WTC11 (cell line): ENCODE measurements around the gene CCDC89. TPM values are rescaled to one million over a fixed set of nuclear protein-coding genes. Genes with fewer than 3 reads are reported as not detected.
"Not testable (repeated sequence)": the region's sequence is repeated elsewhere in the genome, so short reads cannot be mapped to it uniquely, and the experiment has no call there.

Experiments
- ATAC-seq: fragments of 200-7000 bp; cut with Tn5 transposase; 2 replicates; pipeline ENCODE4 v1.10.0; 2021; ENCODE audit warnings: mild to moderate bottlenecking, moderate library complexity
- CTCF ChIA-PET: fragments of 300-600 bp; sonication (Branson Sonifier 250); formaldehyde crosslinking; loops from one replicate; lab custom pipeline; 2021; ENCODE audit warnings: antibody characterized with exemption; lab: Charles Lee
- POLR2A ChIA-PET: fragments of 350-600 bp; sonication (Branson Sonifier 250); formaldehyde crosslinking; loops from one replicate; lab custom pipeline; 2021; ENCODE audit warnings: antibody characterized with exemption; lab: Charles Lee
- DNase-seq: peaks from one replicate; pipeline ENCODE4 v3.0.0; 2021; ENCODE audit warnings: low spot score
- H3K27ac Mint-ChIP-seq: 2 replicates; pipeline ENCODE4 v1.8.0; 2021; ENCODE audit warnings: mixed read lengths
- H3K27me3 Mint-ChIP-seq: 2 replicates; pipeline ENCODE4 v1.8.0; 2021; ENCODE audit warnings: low read depth, mild to moderate bottlenecking, moderate library complexity, mixed read lengths
- H3K36me3 Mint-ChIP-seq: 2 replicates; pipeline ENCODE4 v1.8.0; 2021; ENCODE audit warnings: mixed read lengths
- H3K4me1 Mint-ChIP-seq: 2 replicates; pipeline ENCODE4 v1.8.0; 2022; ENCODE audit warnings: mixed read lengths
- H3K4me3 Mint-ChIP-seq: 2 replicates; pipeline ENCODE4 v1.8.0; 2021; ENCODE audit warnings: mild to moderate bottlenecking, moderate library complexity, mixed read lengths
- H3K9me3 Mint-ChIP-seq: 2 replicates; pipeline ENCODE4 v1.8.0; 2021; ENCODE audit warnings: mixed read lengths
- CTCF ChIP-seq: fragments of 200-600 bp; IDR thresholded peaks from 2 replicates; pipeline ENCODE4 v1.8.0; 2022; ENCODE audit warnings: antibody characterized with exemption
- EMX1 ChIP-seq: fragments of 250-450 bp; sonication (Bioruptor Pico); IDR thresholded peaks from 2 replicates; pipeline ENCODE4 v1.8.0; 2021; ENCODE audit warnings: mild to moderate bottlenecking
- ERG ChIP-seq: fragments of 250-450 bp; sonication (Bioruptor Pico); IDR thresholded peaks from 2 replicates; pipeline ENCODE4 v1.8.0; 2021; ENCODE audit warnings: mild to moderate bottlenecking
- GABPB1 ChIP-seq: sonication (generic); formaldehyde crosslinking; IDR thresholded peaks from 2 replicates; pipeline ENCODE4 v1.8.1; 2023; ENCODE audit warnings: mild to moderate bottlenecking, missing genetic modification reagents
- KAT7 ChIP-seq: sonication (generic); formaldehyde crosslinking; IDR thresholded peaks from 2 replicates; pipeline ENCODE4 v1.8.1; 2023; ENCODE audit warnings: missing genetic modification reagents, mild to moderate bottlenecking, borderline replicate concordance
- MXD4 ChIP-seq: fragments of 250-450 bp; sonication (Bioruptor Pico); IDR thresholded peaks from 2 replicates; pipeline ENCODE4 v1.8.0; 2021; ENCODE audit warnings: mild to moderate bottlenecking, moderate library complexity, borderline replicate concordance
- STAT6 ChIP-seq: sonication (generic); formaldehyde crosslinking; conservative IDR thresholded peaks from 2 replicates; pipeline ENCODE4 v1.8.1; 2023; ENCODE audit warnings: mild to moderate bottlenecking, low read depth, missing genetic modification reagents, moderate library complexity
- ZNF425 ChIP-seq: fragments of 250-450 bp; sonication (Bioruptor Pico); conservative IDR thresholded peaks from 2 replicates; pipeline ENCODE4 v1.9.0; 2021; ENCODE audit warnings: mild to moderate bottlenecking
- ZNF532 ChIP-seq: fragments of 250-450 bp; sonication (Bioruptor Pico); IDR thresholded peaks from 2 replicates; pipeline ENCODE4 v1.9.0; 2021; ENCODE audit warnings: mild to moderate bottlenecking, borderline replicate concordance
- ZSCAN18 ChIP-seq: fragments of 250-450 bp; sonication (Bioruptor Pico); IDR thresholded peaks from 2 replicates; pipeline ENCODE4 v2.1.2; 2022; ENCODE audit warnings: mild to moderate bottlenecking, moderate library complexity
- total RNA-seq: library from RNA; stranded (reverse); gene quantifications from 3 replicates; pipeline ENCODE4 v1.2.3, GENCODE V29; 2021

The CCDC89 gene
- total RNA-seq, 1 experiment from 2014 or later = not detected

- no peak for TF ChIP-seq STAT6 (CRISPR knock-in tag)
- TF ChIP-seq ZNF425 = no peak
- no peak for TF ChIP-seq CTCF
- no peak for TF ChIP-seq ERG (CRISPR knock-in tag)
- no peak for TF ChIP-seq ZSCAN18
- no peak for TF ChIP-seq EMX1
- TF ChIP-seq, all 79 proteins: peak for 0
Observed at GRCh38 chr11:85656777-85657176, 29.2 kb downstream of the CCDC89 start (continued).

- H3K27ac Mint-ChIP-seq, CTCF ChIA-PET, H3K9me3 Mint-ChIP-seq, H3K4me3 Mint-ChIP-seq, DNase-seq, ATAC-seq, POLR2A ChIA-PET, H3K27me3 Mint-ChIP-seq: not testable (repeated sequence)
- Mint-ChIP-seq H3K4me1 (peaks cover 18% of the 10 kb centered on the region), H3K36me3 (peaks cover 25% of the 10 kb centered on the region)
Observed at GRCh38 chr11:85654343-85654742, 31.7 kb downstream of the CCDC89 start.

GRCh38 chr11:85652786-85653447 lies 33.1 kb downstream of the CCDC89 start:
- no peaks in the 10 kb centered on the region for H3K27me3 Mint-ChIP-seq
- H3K4me1 Mint-ChIP-seq = peaks cover 21% of the 10 kb centered on the region
- DNase-seq (no peak), ATAC-seq (no peak)
- H3K9me3 Mint-ChIP-seq = no peaks in the 10 kb centered on the region
- H3K36me3 Mint-ChIP-seq = peaks cover 19% of the 10 kb centered on the region
- ChIA-PET POLR2A (no interaction called here), CTCF (no interaction called here)
- no peak overlapping the region for H3K27ac Mint-ChIP-seq
- no peak overlapping the region for H3K4me3 Mint-ChIP-seq
- TF ChIP-seq STAT6 (CRISPR knock-in tag) (no peak), ZNF532 (CRISPR knock-in tag) (no peak), GABPB1 (no peak), MXD4 (CRISPR knock-in tag) (no peak), KAT7 (CRISPR knock-in tag) (no peak), ZNF425 (no peak)
